ENCODE results near the gene SRF.

The SRF gene

GRCh38 chr6:43184268-43184985 lies 13.4 kb downstream of the SRF start:
- DNase-seq: no peak

DNA sequence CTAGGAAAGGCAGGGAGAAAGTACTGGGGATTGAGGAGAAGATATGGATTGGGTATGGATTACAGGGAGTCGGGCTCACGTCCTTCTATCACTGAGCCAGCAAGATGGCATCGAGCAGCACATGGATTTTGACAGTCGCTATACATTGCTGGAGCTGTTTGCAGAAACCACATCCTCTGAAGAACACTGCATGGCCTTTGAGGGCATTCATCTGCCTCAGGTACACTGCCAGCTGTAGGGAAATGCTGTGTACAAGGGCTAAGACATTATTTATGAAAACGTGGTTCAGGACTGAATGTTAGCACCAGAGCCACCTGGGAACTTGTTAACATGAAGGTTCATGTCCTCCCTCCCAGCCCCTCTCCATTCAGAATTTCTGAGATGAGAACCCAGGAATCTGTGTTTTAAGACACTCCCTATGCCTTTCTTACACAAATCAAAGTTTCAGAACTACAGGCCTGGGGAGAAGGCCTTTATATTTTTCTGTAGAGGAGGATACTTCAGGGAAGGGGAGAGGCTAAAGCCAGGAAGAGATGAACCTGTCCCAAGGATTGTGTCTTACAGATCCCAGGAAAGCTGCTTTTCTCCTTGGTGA lies 14.4 kb downstream of the SRF start:
- no peak for DNase-seq

DNA sequence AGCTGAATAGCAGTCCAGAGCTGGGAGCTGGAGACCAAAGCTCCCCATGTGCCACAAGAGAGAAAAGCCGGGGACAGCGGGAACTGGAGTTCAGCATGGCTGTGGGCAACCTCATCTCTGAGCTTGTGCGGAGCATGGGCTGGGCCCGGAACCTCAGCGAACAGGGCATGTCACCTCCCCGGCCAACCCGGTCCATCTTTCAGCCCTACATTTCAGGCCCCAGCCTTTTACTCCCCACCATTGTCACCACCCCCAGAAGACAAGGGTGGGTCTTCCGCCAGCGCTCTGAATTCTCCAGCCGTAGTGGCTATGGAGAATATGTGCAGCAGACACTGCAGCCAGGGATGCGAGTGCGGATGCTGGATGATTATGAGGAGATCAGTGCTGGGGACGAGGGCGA lies 14.9 kb downstream of the SRF start:
- DNase-seq: no peak

DNA sequence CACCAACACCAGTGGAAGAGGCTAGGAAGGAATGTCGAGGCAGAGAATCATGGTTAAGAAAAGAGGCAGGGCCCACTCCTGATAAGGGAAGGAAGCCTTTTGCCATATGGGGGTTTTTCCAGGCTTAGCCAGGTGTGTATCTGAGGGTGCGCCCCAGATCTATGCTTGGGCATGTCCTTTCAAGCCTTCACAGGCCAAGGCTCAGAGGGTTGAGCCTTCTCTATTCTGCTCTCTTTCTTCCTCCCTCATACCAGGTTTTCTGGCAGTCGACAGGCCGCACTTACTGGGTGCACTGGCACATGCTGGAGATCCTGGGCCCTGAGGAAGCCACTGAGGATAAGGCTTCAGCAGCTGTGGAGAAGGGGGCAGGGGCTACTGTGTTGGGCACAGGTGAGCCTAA lies 15.6 kb downstream of the SRF start:
- no peak for DNase-seq

- no peak for DNase-seq
Measured at GRCh38 chr6:43187821-43188220, 16.8 kb downstream of the SRF start.

DNA sequence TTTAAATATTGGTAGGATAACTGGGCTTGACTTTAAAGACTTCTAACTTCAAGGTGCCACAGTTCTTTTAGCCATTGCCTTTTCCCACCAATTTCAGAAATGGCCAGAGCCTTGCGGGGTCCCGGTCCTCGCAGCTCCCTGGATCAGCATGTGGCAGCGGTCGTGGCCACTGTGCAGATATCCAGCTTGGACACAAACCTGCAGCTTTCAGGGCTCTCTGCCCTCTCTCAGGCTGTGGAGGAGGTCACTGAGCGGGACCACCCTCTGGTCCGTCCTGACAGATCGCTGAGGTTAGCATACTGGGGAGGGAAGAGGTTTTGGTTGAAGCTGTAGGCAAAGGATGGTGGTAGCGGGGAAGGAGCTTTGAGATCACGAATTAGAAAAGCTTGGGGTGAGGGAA lies 17.4 kb downstream of the SRF start:
- DNase-seq: no peak

DNA sequence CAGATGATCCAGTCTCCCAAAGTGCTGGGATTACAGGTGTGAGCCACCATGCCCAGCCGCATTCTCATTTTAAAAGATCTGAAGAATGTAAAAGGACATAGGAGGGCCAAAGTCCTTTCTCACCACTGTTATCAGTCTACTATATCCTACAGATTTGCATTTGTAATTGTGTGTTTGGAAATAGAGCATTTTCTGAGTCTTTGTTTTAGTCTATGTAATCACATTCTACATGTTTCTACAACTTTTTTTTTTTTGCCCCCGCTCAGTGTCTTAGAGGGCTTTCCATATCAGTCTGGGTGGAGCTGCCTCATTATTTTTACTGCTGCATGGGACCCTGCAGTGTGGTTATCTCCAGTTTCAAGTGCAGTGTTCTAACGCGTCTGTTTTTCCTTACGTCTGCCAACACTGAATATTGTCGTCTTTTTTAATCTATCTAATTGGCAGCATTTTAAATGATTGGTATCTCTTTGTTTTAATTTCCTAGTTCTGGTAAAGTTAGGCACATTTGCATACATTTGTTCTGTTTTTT lies 18.8 kb downstream of the SRF start:
- DNase-seq: no peak

- DNase-seq: no peak
Measured at GRCh38 chr6:43192911-43193310, 21.8 kb downstream of the SRF start.

GRCh38 chr6:43193929-43194328 lies 22.9 kb downstream of the SRF start:
- no peak for DNase-seq

GRCh38 chr6:43196337-43196736 lies 25.3 kb downstream of the SRF start:
- DNase-seq: no peak

DNA sequence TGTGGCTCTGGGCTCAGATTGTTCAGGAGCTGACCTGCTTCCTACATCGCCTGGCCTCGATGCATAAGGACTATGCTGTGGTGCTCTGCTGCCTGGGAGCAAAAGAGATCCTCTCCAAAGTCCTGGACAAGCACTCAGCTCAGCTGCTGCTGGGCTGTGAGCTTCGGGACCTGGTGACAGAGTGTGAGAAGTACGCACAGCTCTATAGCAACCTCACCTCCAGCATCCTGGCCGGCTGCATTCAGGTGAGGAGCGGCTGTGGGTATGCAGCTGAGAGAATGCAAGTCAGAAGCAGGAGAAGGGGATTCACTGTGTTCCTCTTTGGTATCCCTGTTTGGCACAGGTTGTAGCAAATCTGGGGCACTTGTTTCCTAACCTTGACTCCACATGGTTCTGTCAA lies 28.8 kb downstream of the SRF start:
- no peak for DNase-seq

GRCh38 chr6:43200541-43200940 lies 29.5 kb downstream of the SRF start:
- DNase-seq: no peak

DNA sequence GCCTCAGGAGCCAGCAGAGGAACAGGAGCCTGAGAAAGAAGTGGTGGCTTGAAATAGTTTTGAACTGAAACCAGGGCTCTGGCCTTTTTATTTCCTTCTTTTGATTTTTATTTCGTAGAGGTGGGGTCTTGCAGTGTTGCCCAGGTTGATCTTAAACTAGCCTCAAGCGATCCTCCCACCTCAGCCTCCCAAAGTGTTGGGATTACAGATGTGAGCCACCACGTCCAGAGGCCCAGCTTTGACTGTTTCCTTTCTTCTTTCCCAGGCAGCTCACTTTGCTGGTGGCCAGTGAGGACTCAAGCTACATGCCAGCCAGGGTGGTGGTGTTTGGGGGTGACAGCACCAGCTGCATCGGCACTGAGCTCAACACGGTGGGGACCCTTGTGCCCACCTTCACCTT lies 31.4 kb downstream of the SRF start:
- DNase-seq: no peak

- DNase-seq: no peak
Measured at GRCh38 chr6:43203029-43203717, 32.1 kb downstream of the SRF start.

- DNase-seq: no peak
Measured at GRCh38 chr6:43203718-43204095, 32.6 kb downstream of the SRF start.

DNA sequence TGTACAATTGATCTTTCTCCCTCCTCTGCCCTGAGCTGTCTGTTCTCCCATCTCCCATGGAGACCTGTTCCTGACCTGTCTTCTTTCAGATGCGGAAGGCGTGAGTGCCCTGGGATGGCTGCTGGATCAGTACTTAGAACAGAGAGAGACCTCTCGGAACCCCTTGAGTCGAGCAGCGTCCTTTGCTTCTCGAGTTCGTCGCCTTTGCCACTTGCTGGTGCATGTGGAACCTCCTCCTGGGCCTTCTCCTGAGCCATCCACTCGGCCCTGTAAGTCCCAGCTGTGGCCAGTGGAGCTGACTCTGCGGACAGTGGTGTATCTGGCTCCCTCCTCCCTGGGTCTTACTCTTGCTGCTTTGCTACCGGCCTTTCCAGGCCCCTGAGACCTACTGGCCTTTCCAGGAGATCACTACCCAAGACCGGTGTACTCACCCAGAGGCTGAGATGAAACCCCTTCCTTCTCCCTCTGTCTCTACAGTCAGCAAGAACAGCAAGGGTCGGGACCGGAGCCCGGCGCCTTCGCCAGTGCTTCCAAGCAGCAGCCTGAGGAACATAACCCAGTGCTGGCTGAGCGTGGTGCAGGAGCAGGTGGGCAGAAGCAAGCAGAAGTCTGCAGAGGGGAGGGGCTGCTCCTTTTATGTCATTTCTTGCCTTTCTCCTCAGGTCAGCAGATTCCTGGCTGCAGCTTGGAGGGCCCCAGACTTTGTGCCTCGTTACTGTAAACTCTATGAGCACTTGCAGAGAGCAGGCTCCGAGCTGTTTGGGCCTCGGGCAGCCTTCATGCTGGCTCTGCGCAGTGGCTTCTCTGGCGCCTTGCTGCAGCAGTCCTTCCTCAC lies 33.4 kb downstream of the SRF start:
- no peak for DNase-seq

DNA sequence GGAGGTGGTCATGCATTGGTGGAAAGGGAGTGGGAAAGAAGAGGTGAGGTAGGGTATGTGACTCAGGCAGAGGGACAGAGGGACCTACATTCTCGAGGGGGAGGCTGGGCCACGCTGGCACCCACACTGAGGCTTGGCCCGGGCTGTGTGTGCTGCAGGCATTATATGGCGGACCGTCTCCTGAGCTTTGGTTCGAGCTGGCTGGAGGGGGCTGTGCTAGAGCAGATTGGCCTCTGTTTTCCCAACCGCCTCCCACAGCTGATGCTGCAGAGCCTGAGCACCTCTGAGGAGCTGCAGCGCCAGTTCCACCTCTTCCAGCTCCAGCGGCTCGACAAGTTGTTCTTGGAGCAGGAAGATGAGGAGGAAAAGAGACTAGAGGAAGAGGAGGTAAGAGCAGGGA lies 34.8 kb downstream of the SRF start:
- DNase-seq: no peak

DNA sequence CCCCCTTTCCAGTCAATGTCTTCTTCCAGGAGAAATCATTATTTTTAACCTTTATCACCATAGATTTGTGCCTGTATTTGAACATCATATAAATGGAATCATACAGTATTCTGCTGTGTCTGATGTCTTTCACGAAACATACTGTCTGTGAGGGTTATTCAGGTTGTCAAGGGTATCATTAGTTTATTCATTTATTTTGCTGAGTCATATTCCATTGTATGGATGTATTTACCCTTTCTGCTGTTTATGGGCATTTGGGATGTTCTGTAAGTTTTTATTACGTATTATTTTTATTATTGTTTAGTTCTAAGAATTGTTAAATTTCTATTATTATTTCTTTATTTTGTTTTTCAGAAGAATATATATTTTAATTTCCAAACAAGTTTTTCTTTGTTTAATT lies 36.2 kb downstream of the SRF start:
- DNase-seq: no peak

DNA sequence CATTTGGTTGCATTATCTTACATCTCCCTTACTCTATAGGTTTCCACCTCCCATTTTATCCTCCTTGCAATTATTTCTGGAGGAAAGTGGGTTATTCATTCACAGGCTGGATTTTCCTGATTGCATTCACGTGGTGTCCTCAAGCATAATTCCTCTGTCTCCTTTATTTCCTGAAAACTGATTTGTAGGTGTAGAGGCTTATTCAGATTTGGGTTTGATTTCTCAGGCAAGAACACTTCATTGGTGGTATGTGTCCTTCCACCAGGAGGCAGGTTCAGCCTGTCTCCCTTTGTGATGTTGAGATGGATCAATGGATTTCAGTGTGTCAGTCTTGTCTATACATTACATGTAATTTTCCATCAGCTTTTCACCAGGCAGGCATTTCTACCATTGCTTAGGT lies 40.9 kb downstream of the SRF start:
- DNase-seq: no peak

GRCh38 chr6:43213431-43213830 lies 42.4 kb downstream of the SRF start:
- DNase-seq: no peak

- no peak for DNase-seq
Measured at GRCh38 chr6:43215066-43215465, 44.0 kb downstream of the SRF start.

DNA sequence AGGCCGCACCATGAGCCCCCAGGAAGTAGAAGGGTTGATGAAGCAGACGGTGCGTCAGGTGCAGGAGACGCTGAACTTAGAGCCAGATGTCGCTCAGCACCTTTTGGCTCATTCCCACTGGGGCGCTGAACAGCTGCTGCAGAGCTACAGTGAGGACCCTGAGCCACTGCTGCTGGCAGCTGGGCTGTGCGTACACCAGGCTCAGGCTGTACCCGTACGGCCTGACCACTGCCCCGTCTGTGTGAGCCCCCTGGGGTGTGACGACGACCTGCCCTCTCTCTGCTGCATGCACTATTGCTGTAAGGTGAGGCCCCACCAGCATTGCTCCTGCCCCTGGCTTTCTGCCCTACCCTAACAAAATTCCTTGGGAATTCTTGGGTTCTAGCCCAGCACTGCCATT lies 45.1 kb downstream of the SRF start:
- no peak for DNase-seq

DNA sequence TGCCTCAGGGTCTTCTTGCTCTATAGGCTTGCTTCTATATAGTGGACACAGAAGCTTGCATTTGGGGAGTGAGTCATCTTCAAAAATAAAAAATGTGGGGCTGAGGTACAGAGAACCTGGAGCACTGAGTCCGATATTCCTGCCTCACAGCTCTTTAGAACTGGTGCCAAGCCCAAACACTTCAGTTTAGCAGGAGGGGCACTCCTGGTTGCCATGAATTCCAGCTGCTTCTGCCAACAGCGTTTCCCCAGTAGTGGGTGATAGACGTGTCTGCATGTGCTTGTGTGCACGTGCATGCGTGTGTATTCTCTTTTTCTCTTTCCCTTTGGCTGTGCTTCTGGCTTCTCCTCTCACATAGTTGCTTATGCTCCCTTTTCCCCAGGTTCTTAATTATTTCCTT lies 46.3 kb downstream of the SRF start:
- DNase-seq: no peak
